GM23338 (cell line): ENCODE measurements around the gene RTN3. TPM values are rescaled to one million over a fixed set of nuclear protein-coding genes. Genes with fewer than 3 reads are reported as not detected.

ENCODE experiments used
- ATAC-seq: fragments of 200-7000 bp; cut with Tn5 transposase; 3 replicates; pipeline ENCODE4 v1.9.1; 2020
- DNase-seq: peaks from one replicate; pipeline ENCODE4 v3.0.0-alpha.2; 2015; ENCODE audit warnings: low spot score
- H2AFZ ChIP-seq: fragments of 200-600 bp; sonication (generic); 2 replicates; pipeline ENCODE4 v1.8.0; 2016; ENCODE audit warnings: antibody characterized with exemption, mild to moderate bottlenecking, moderate library complexity
- H3F3A ChIP-seq: fragments of 200-600 bp; sonication (generic); replicated peaks from 2 replicates; pipeline ENCODE4 v1.8.0; 2017; ENCODE audit warnings: antibody characterized with exemption, mixed run types, low read depth
- H3K27ac ChIP-seq: fragments of 200-600 bp; sonication (generic); 2 replicates; pipeline ENCODE4 v1.6.1; 2016; ENCODE audit warnings: low read depth
- H3K27me3 ChIP-seq: fragments of 200-600 bp; sonication (generic); 2 replicates; pipeline ENCODE4 v1.8.0; 2016; ENCODE audit warnings: mild to moderate bottlenecking, mixed run types, moderate library complexity; ENCODE audit not compliant: insufficient read depth
- H3K36me3 ChIP-seq: fragments of 200-600 bp; sonication (generic); 2 replicates; pipeline ENCODE4 v1.8.0; 2016; ENCODE audit warnings: mild to moderate bottlenecking; ENCODE audit not compliant: insufficient read depth
- H3K4me1 ChIP-seq: fragments of 200-600 bp; sonication (generic); 2 replicates; pipeline ENCODE4 v1.8.0; 2016; ENCODE audit warnings: mild to moderate bottlenecking, moderate library complexity; ENCODE audit not compliant: insufficient read depth
- H3K4me2 ChIP-seq: fragments of 200-600 bp; sonication (generic); 2 replicates; pipeline ENCODE4 v1.7.1; 2017; ENCODE audit warnings: mixed run types
- H3K4me3 ChIP-seq: fragments of 200-600 bp; sonication (generic); 2 replicates; pipeline ENCODE4 v1.6.1; 2016; ENCODE audit warnings: mixed run types
- H3K79me2 ChIP-seq: fragments of 200-600 bp; sonication (generic); replicated peaks from 2 replicates; pipeline ENCODE4 v1.8.0; 2017; ENCODE audit warnings: mild to moderate bottlenecking; ENCODE audit not compliant: insufficient read depth
- H3K9me2 ChIP-seq: fragments of 200-600 bp; sonication (generic); 2 replicates; pipeline ENCODE4 v1.8.0; 2017; ENCODE audit not compliant: insufficient read depth
- H4K20me1 ChIP-seq: fragments of 200-600 bp; sonication (generic); replicated peaks from 2 replicates; pipeline ENCODE4 v1.8.0; 2017; ENCODE audit warnings: mild to moderate bottlenecking; ENCODE audit not compliant: insufficient read depth
- H3K27ac Mint-ChIP-seq: 2 replicates; pipeline ENCODE4 v1.8.0; 2020; ENCODE audit warnings: inconsistent platforms, mild to moderate bottlenecking, moderate library complexity, mixed read lengths
- H3K27me3 Mint-ChIP-seq: 3 replicates; pipeline ENCODE4 v1.8.0; 2022; ENCODE audit warnings: low read depth, mild to moderate bottlenecking, moderate library complexity, mixed read lengths, inconsistent platforms; ENCODE audit not compliant: insufficient read depth, poor library complexity
- H3K36me3 Mint-ChIP-seq: 3 replicates; pipeline ENCODE4 v1.8.0; 2021; ENCODE audit warnings: low read depth, mild to moderate bottlenecking, inconsistent platforms, moderate library complexity, mixed read lengths
- H3K4me1 Mint-ChIP-seq: 3 replicates; pipeline ENCODE4 v1.8.0; 2020; ENCODE audit warnings: mild to moderate bottlenecking, inconsistent platforms, mixed read lengths
- H3K4me3 Mint-ChIP-seq: 3 replicates; pipeline ENCODE4 v1.8.0; 2021; ENCODE audit warnings: moderate library complexity, mild to moderate bottlenecking, inconsistent platforms, mixed read lengths
- H3K9me3 Mint-ChIP-seq: 3 replicates; pipeline ENCODE4 v1.8.0; 2020; ENCODE audit warnings: moderate library complexity, mild to moderate bottlenecking, inconsistent platforms, mixed read lengths
- CREB1 ChIP-seq: fragments of 250-450 bp; sonication (Bioruptor Pico); IDR thresholded peaks from 2 replicates; pipeline ENCODE4 v1.5.0; 2020; ENCODE audit warnings: low read depth, mild to moderate bottlenecking, moderate library complexity
- EZH2 ChIP-seq: fragments of 200-600 bp; sonication (generic); IDR thresholded peaks from one replicate; pipeline ENCODE4 v1.8.0; 2017; ENCODE audit warnings: antibody characterized with exemption, mild to moderate bottlenecking, low read depth; ENCODE audit not compliant: unreplicated experiment
- EZH2phosphoT487 ChIP-seq: fragments of 200-600 bp; sonication (generic); IDR thresholded peaks from one replicate; pipeline ENCODE4 v1.8.1; 2018; ENCODE audit warnings: antibody characterized with exemption; ENCODE audit not compliant: unreplicated experiment
- JUNB ChIP-seq: IDR thresholded peaks from one replicate; pipeline ENCODE4 v1.6.1; 2016; ENCODE audit warnings: antibody characterized with exemption; ENCODE audit not compliant: unreplicated experiment
- NANOG ChIP-seq: IDR thresholded peaks from 2 replicates; pipeline ENCODE4 v1.6.1; 2016; ENCODE audit warnings: antibody characterized with exemption, borderline replicate concordance
- POLR2AphosphoS5 ChIP-seq: IDR thresholded peaks from 2 replicates; pipeline ENCODE4 v1.6.1; 2016; ENCODE audit warnings: antibody characterized with exemption, low read depth
- STAT1 ChIP-seq: IDR thresholded peaks from one replicate; pipeline ENCODE4 v1.6.1; 2016; ENCODE audit warnings: antibody characterized with exemption; ENCODE audit not compliant: unreplicated experiment
- ZNF114 ChIP-seq: fragments of 250-450 bp; sonication (Bioruptor Pico); IDR thresholded peaks from 2 replicates; pipeline ENCODE4 v1.5.0; 2020; ENCODE audit warnings: mild to moderate bottlenecking, moderate library complexity
- ZNF331 ChIP-seq: fragments of 250-450 bp; sonication (Bioruptor Pico); IDR thresholded peaks from 2 replicates; pipeline ENCODE4 v1.5.0; 2020; ENCODE audit warnings: low read depth, mild to moderate bottlenecking, moderate library complexity
- polyA plus RNA-seq: library from polyadenylated mRNA; unstranded; fragments of >200 nt; fragmentation: Nextera tagmentation; extraction: Ambion mirVana; gene quantifications from 2 replicates; pipeline ENCODE4 v1.2.1, GENCODE V29; 2016
- total RNA-seq: library from RNA; depleted of rRNA; stranded (reverse); fragments of >200 nt; shearing (Covaris generic); gene quantifications from 2 replicates; pipeline ENCODE4 v1.2.3, GENCODE V29; 2014
- TF ChIP-seq, protein P1 (sequence below), 2 experiments: fragments of 200-600 bp in 1 of 2; sonication (generic) in 1 of 2; conservative IDR thresholded peaks; 2 replicates each; pipeline versions ENCODE4 v1.5.1 to v1.6.1; 2016 to 2017; ENCODE audit warnings: antibody characterized with exemption in 2 of 2, low read depth in 2 of 2, mild to moderate bottlenecking in 2 of 2, moderate library complexity in 1 of 2
- TF ChIP-seq, protein P2 (sequence below): IDR thresholded peaks from 2 replicates; pipeline ENCODE4 v1.6.1; 2016; ENCODE audit warnings: antibody characterized with exemption
- TF ChIP-seq, protein P3 (sequence below): IDR thresholded peaks from one replicate; pipeline ENCODE4 v1.6.1; 2018; ENCODE audit warnings: antibody characterized with exemption; ENCODE audit not compliant: unreplicated experiment
- TF ChIP-seq, protein P4 (sequence below): fragments of 250-450 bp; sonication (Bioruptor Pico); IDR thresholded peaks from 2 replicates; pipeline ENCODE4 v1.5.0; 2020; ENCODE audit warnings: mild to moderate bottlenecking, moderate library complexity

RTN3 gene
- total and polyA plus RNA-seq, 2 experiments from 2014 or later, result 138 to 162 TPM

DNA sequence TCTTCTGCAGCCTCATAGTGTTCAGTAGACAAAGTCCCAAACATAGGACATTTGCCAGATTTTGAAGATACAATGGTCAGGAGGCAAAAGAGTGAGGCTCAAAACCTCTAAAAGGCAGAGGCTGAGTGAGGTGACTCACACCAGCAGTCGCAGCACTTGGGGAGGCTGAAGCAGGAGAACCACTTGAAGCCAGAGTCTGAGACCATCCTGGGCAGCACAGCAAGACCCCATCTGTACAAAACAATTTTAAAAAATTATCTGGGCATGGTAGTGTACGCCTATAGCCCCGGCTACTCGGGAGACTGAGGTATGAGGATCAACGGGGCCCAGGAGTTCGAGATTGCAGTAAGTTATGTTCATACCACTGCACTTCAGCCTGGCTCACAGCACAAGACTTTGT is 101.4 kb downstream of the RTN3 start:
- DNase-seq, result no peak
- Histone ChIP-seq H3K27me3 (0 out of 2 replicates have a peak, but pooled peaks cover 4% of the 10 kb centered on the region), H3K4me2 (no peak overlapping the region), H3K4me1 (no peaks in the 10 kb centered on the region), H3K79me2 (no peaks in the 10 kb centered on the region), H4K20me1 (no peaks in the 10 kb centered on the region), H3K9me2 (no peaks in the 10 kb centered on the region; the same call in 1 of the 2 replicates), H3K36me3 (no peaks in the 10 kb centered on the region), H2AFZ (no peak overlapping the region), H3K4me3 (no peak overlapping the region), H3F3A (0 out of 2 replicates have a peak, but pooled peaks cover 7% of the 10 kb centered on the region), H3K27ac (no peak overlapping the region)
- no peaks in the 10 kb centered on the region for H3K4me1 Mint-ChIP-seq
- no peak for ATAC-seq
- H3K27ac Mint-ChIP-seq, result no peak overlapping the region
- H3K9me3 Mint-ChIP-seq, result no peaks in the 10 kb centered on the region; the same call in 2 of the 3 replicates
- no peak overlapping the region for H3K4me3 Mint-ChIP-seq
- peaks cover 9% of the 10 kb centered on the region for H3K27me3 Mint-ChIP-seq
- H3K36me3 Mint-ChIP-seq, result no peaks in the 10 kb centered on the region
- TF ChIP-seq EZH2 (no peak), ZNF331 (CRISPR knock-in tag) (no peak), JUNB (no peak), NANOG (no peak), CREB1 (no peak), POLR2AphosphoS5 (no peak), STAT1 (no peak), EZH2phosphoT487 (no peak), ZNF114 (CRISPR knock-in tag) (no peak)
- TF ChIP-seq, protein P1, sequence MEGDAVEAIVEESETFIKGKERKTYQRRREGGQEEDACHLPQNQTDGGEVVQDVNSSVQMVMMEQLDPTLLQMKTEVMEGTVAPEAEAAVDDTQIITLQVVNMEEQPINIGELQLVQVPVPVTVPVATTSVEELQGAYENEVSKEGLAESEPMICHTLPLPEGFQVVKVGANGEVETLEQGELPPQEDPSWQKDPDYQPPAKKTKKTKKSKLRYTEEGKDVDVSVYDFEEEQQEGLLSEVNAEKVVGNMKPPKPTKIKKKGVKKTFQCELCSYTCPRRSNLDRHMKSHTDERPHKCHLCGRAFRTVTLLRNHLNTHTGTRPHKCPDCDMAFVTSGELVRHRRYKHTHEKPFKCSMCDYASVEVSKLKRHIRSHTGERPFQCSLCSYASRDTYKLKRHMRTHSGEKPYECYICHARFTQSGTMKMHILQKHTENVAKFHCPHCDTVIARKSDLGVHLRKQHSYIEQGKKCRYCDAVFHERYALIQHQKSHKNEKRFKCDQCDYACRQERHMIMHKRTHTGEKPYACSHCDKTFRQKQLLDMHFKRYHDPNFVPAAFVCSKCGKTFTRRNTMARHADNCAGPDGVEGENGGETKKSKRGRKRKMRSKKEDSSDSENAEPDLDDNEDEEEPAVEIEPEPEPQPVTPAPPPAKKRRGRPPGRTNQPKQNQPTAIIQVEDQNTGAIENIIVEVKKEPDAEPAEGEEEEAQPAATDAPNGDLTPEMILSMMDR (conservative IDR thresholded peaks at IDR 0.05; ENCODE audit: low read depth in 2 of 2), result no peak
- TF ChIP-seq, protein P2, sequence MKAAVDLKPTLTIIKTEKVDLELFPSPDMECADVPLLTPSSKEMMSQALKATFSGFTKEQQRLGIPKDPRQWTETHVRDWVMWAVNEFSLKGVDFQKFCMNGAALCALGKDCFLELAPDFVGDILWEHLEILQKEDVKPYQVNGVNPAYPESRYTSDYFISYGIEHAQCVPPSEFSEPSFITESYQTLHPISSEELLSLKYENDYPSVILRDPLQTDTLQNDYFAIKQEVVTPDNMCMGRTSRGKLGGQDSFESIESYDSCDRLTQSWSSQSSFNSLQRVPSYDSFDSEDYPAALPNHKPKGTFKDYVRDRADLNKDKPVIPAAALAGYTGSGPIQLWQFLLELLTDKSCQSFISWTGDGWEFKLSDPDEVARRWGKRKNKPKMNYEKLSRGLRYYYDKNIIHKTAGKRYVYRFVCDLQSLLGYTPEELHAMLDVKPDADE, result no peak
- TF ChIP-seq, protein P3, sequence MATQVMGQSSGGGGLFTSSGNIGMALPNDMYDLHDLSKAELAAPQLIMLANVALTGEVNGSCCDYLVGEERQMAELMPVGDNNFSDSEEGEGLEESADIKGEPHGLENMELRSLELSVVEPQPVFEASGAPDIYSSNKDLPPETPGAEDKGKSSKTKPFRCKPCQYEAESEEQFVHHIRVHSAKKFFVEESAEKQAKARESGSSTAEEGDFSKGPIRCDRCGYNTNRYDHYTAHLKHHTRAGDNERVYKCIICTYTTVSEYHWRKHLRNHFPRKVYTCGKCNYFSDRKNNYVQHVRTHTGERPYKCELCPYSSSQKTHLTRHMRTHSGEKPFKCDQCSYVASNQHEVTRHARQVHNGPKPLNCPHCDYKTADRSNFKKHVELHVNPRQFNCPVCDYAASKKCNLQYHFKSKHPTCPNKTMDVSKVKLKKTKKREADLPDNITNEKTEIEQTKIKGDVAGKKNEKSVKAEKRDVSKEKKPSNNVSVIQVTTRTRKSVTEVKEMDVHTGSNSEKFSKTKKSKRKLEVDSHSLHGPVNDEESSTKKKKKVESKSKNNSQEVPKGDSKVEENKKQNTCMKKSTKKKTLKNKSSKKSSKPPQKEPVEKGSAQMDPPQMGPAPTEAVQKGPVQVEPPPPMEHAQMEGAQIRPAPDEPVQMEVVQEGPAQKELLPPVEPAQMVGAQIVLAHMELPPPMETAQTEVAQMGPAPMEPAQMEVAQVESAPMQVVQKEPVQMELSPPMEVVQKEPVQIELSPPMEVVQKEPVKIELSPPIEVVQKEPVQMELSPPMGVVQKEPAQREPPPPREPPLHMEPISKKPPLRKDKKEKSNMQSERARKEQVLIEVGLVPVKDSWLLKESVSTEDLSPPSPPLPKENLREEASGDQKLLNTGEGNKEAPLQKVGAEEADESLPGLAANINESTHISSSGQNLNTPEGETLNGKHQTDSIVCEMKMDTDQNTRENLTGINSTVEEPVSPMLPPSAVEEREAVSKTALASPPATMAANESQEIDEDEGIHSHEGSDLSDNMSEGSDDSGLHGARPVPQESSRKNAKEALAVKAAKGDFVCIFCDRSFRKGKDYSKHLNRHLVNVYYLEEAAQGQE, result no peak
- TF ChIP-seq, protein P4, sequence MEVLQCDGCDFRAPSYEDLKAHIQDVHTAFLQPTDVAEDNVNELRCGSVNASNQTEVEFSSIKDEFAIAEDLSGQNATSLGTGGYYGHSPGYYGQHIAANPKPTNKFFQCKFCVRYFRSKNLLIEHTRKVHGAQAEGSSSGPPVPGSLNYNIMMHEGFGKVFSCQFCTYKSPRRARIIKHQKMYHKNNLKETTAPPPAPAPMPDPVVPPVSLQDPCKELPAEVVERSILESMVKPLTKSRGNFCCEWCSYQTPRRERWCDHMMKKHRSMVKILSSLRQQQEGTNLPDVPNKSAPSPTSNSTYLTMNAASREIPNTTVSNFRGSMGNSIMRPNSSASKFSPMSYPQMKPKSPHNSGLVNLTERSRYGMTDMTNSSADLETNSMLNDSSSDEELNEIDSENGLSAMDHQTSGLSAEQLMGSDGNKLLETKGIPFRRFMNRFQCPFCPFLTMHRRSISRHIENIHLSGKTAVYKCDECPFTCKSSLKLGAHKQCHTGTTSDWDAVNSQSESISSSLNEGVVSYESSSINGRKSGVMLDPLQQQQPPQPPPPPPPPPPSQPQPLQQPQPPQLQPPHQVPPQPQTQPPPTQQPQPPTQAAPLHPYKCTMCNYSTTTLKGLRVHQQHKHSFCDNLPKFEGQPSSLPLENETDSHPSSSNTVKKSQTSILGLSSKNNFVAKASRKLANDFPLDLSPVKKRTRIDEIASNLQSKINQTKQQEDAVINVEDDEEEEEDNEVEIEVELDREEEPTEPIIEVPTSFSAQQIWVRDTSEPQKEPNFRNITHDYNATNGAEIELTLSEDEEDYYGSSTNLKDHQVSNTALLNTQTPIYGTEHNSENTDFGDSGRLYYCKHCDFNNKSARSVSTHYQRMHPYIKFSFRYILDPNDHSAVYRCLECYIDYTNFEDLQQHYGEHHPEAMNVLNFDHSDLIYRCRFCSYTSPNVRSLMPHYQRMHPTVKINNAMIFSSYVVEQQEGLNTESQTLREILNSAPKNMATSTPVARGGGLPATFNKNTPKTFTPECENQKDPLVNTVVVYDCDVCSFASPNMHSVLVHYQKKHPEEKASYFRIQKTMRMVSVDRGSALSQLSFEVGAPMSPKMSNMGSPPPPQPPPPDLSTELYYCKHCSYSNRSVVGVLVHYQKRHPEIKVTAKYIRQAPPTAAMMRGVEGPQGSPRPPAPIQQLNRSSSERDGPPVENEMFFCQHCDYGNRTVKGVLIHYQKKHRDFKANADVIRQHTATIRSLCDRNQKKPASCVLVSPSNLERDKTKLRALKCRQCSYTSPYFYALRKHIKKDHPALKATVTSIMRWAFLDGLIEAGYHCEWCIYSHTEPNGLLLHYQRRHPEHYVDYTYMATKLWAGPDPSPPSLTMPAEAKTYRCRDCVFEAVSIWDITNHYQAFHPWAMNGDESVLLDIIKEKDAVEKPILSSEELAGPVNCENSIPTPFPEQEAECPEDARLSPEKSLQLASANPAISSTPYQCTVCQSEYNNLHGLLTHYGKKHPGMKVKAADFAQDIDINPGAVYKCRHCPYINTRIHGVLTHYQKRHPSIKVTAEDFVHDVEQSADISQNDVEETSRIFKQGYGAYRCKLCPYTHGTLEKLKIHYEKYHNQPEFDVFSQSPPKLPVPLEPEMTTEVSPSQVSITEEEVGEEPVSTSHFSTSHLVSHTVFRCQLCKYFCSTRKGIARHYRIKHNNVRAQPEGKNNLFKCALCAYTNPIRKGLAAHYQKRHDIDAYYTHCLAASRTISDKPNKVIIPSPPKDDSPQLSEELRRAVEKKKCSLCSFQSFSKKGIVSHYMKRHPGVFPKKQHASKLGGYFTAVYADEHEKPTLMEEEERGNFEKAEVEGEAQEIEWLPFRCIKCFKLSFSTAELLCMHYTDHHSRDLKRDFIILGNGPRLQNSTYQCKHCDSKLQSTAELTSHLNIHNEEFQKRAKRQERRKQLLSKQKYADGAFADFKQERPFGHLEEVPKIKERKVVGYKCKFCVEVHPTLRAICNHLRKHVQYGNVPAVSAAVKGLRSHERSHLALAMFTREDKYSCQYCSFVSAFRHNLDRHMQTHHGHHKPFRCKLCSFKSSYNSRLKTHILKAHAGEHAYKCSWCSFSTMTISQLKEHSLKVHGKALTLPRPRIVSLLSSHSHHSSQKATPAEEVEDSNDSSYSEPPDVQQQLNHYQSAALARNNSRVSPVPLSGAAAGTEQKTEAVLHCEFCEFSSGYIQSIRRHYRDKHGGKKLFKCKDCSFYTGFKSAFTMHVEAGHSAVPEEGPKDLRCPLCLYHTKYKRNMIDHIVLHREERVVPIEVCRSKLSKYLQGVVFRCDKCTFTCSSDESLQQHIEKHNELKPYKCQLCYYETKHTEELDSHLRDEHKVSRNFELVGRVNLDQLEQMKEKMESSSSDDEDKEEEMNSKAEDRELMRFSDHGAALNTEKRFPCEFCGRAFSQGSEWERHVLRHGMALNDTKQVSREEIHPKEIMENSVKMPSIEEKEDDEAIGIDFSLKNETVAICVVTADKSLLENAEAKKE, result no peak
